H1 (cell line): Measurements from ENCODE around the gene SMIM35. TPM values are rescaled to one million over a fixed set of nuclear protein-coding genes. Genes with fewer than 3 reads are reported as not detected.

Source experiments
- FOSL1 ChIP-seq: IDR thresholded peaks from 2 replicates; pipeline ENCODE4 v1.6.1; 2011; ENCODE audit warnings: mild to moderate bottlenecking, low read depth, low read length, moderate library complexity; ENCODE audit not compliant: insufficient read depth
- polyA plus RNA-seq, 7 experiments: library from polyadenylated mRNA; depleted of rRNA in 3 of 7; stranded (reverse) in 5 of 7; unstranded in 2 of 7; fragments of >200 nt in 5 of 7; fragments of 200-250 nt in 2 of 7; gene quantifications; 1 replicate in 5 of 7; 2 replicates in 1 of 7; 4 replicates in 1 of 7; pipeline versions ENCODE4 v1.2.1 to v1.2.3, GENCODE V29; 2011 to 2013; ENCODE audit warnings: missing spikeins in 2 of 7, mixed read lengths in 2 of 7
- total RNA-seq: library from RNA; stranded (reverse); fragmentation: NEBNext Ultra II Directional; extraction: Animal tissue kit (Norgen Biotek cat#: 25700); gene quantifications from 2 replicates; pipeline ENCODE4 v1.2.1, GENCODE V29; 2021

Gene SMIM35
- total and polyA plus RNA-seq, 2 of the 8 experiments (the other 6 are each of a cell fraction or from before 2014, with no cell fraction given) = not detected

DNA sequence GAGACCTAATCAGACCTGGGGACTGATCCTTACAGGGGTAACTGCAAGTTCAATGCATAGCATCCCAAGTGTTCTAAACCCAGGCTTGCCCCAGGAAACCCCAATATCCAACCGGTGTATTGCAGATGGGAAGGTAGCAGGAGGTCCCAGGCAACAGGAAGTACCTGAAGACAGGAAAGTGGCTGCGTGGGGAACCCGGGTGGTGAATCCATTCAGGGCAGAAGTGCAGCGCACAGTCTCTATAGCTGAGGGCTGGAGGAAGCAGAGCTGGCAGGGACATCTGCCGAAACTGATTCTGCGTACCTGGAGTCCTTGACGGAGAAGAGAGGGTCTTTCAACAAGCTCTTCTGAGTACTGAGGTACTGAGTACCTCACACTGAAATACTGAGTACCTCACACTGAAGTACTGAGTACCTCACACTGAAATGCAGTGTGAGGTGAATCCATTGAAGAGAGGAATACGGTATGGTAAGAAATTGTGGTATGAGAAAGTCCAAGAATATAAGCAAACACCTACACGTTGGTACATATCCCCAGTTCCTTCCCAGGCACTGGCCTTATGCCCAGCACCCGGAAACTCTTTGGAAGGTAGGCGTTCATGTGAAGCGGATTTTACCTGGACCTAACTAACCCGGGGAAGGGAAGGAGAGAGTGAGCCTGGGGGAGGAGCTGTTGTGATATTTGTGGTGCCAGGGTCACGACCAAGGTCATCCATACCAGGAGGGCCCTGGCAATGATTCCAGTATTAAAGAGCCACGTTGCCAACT lies 45.8 kb upstream of the SMIM35 start (continued):
- no peak for TF ChIP-seq FOSL1
